HG03442 (cell line): ENCODE measurements around the gene NUB1.

Source experiments
- ATAC-seq: cut with Tn5 transposase; IDR thresholded peaks from one replicate; pipeline ENCODE4 v1.9.1; 2021; ENCODE audit warnings: mild to moderate bottlenecking, moderate library complexity; ENCODE audit not compliant: unreplicated experiment

The NUB1 gene

DNA sequence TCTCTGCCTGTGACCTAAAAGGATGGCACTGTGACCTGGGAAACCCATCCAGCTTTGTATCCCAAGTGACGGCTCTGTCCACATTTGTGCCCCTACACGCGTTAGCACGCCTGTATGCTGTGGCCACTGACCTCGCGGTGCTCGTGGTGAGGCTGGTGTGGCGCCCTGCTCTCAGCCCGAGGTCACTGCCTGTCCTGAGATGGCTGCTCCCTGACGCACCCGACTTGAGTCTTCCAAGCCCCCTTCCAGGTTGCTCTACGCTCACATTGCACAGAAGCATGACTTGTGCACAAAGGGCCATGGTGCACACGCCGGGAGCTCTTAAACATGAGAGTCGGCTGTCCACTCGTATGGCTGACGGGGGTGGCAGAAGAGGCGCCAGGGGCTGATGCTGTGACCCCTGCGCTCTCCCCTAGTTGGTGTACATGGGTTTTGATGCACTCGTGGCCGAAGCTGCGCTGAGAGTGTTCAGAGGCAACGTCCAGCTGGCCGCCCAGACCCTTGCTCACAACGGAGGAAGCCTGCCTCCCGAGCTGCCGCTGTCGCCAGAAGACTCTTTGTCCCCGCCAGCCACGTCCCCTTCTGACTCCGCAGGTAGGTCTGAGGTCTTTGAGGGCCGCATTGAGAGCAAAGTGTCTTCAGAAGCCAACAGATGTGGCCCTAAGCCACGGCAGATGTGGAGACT is 34.7 kb downstream of the NUB1 start:
- ATAC-seq = no peak

DNA sequence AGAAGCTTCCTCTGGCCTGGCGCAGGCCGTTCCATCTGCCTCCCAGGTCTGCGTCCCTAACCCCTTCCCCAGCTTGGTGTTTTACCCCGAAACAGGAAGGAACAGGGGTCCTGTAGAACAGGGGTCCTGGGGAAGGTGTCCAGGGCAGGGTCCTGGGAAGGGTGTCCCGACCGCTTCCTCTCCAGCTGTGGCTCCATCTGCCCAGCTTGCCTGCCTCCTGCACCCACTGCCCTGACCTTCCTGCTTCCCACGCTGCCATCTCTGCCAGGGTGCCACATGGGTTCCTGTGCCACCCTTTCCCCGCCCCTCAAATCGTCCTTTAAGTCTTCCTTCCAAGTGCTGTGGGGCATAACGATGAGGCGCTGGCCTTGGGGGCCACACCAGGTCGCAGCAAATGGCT is 35.8 kb downstream of the NUB1 start:
- no peak for ATAC-seq

DNA sequence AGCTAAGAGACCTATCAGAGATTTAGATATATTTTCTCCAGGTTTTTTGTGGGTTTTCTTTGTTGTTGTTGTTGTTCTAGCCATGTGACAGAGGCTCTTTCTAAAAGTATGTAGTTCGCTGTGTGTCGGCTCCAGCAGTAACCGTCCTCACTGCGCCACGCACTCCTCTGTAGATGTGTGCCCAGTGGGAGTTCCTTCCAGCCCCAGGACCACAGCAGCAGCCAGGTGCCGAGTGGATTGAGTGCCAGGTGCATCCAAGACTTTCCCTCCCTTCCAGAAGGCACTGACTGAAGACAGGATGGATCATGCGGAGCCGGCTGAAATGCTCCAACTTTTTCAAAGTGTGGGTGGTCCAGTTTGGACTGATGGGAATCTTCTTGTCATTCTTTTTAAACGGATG is 36.4 kb downstream of the NUB1 start:
- no peak for ATAC-seq

DNA sequence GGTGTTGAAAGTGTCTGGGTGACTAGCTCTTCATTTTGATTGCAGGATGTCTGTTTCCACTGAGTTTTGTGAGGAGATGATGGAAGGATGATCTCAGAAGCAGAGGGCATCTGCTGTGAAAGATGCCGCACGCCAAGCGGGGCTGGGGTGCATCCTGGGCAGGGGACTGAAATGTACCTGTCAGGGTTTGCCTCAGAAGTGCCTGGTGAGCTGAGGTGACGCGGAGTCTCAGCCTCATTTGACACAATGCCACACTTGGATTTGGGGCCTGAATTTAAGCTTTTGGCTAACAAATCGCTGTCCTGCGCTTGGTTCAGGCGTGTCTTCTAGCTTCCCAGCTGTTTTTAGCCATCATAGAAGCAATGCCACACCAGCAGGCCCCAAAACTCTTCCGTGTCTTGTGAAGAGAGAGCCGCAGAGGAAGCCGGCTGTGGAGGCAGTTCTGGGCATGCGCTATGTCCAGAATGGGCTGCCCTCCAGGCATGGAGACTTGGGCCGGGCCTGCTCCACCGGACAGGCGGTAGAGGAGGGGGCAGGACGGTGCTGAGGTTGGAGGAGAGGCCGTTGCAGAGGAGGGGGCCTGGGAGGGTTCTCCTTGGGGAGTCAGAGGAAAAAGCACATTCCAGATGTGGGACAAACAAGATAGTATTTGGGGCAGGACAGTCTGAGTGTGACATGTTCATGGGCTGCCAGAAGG is 37.0 kb downstream of the NUB1 start:
- ATAC-seq = no peak

DNA sequence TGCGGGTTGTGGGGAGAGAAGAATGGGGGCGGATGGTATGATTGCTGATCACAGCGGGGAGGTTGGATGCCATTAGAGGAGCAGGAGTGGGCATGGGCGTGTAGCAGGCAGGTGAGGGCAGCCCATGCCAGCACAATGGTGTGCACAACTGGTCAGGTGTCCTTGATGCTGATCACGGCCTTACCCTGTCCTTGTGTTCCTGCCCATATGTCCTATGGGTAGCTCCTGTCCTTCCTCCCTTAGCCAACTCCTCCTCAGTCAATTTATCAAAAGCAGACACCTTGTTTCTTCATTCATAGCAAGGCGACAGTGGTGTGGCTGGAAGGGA is 37.5 kb downstream of the NUB1 start:
- ATAC-seq = no peak

DNA sequence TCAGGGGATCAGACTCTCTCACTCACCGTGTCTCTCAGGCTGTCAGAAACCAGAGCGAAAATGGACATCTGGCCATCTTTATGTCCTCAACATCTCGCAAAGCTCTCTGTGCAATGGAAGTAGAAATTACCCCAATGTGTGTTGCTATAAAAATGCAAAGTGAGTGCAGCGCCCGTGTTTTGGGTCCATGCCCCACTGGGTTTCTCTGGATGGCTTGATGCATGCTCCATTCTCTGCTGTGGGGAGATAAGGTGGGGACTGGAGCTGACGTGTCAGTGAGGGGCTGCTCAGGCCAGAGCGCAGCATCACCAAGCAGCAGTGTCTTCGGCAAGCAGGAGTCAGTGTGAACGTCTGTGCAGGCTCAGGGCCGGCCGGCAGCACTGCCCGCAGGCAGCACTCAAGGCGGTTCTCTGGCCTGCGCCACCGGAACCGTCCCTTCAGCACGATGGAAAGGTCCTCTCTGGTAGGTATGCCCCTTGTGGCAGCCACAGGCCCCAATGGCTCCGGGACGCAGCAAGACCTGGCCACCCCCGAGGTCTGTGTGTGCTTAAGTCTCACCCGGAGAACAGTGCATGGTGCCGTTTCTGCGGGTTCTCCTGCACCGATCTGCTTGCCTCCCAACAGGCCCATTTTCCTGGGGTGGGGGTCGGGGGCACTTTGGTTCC is 38.1 kb downstream of the NUB1 start:
- ATAC-seq = no peak

DNA sequence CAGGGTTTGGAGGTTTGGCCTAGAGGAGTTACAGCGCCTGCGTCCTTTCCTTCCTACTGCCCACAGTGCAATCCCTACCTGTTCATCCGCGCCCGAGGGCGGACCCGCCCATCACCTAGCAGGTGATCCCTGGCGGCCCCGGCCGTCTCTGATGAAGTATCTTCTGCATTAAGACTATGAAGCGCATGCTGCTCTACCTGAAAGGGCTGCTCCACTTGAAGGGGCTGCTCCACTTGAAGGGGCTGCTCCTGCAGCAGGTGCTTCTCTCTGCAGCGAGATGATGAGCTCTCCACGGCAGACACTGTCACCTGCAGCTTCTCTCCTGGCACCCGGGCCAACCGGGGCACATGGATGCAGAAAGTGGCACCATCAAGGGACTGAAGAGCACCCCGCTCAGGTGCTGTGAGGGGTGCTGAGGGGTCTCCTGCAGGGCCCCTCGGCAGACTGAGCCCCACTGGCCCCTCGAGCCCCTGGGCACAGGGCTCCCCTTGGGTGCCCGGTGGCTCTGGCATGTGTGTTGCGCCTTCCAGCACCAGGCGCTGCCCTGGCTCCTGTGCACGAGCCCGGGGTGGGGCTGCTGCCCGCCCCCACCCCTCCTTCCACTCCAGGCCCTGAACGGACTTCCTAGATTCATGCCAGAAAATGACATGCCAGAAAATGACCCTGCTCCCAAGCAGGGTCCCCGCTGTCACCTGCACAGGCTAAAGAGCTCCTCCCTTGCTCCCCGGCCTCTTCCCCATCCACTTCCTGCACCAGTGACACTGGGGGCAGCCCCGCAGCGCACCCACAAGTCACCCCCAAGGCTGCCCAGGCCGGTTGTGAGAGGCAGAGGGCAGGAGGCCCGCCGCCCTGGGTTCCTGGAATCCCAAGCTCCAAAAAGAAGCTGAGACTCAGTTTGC is 38.8 kb downstream of the NUB1 start:
- no peak for ATAC-seq

DNA sequence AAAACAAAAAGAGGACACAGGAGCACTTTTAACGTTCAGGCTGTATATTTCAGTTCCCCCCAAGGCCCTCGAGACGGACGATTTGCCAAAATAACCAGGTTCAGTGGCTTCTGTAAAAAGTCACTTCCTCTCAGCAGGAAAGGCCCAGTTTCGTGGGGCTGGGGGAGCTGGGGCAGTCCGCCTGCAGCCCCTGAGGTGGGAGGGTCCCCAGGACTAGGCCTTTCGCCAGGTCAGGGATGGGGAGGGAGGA is 39.4 kb downstream of the NUB1 start:
- ATAC-seq = no peak

DNA sequence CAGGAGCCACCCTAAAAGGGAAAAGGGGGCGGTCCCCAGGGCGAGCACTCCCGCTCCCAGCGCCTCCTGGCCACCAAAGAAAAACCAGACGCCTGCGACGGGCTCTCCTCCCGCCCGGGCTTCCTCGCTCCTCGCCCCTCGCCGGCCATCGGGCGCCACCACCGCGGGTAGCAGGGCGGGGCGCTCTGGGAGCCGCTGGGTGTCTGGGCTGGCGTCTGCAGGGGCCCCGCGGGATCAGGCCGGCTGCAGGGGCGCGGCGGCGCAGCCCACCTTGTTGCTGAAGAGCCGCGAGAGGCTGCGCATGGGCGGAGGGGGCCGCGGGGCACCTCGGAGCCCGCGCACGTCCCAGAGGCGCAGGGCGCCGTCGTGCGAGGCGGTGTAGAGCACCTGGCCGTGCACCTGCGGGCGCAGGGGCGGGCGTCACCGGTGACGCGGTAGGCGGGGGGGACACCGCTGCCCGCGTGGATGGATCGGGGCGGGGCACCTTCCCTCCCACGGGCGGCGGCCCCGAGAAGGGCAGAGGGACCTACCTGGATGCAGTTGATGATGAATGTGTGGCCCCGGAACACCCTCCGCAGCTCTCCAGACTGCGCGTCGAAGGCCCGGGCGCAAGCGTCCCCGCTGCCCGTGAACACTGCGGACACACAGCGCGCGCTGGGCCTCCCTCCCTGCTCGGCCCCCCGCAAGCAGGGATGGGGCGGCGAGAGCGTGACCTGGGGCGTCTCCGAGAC is 39.9 kb downstream of the NUB1 start:
- ATAC-seq = no peak

DNA sequence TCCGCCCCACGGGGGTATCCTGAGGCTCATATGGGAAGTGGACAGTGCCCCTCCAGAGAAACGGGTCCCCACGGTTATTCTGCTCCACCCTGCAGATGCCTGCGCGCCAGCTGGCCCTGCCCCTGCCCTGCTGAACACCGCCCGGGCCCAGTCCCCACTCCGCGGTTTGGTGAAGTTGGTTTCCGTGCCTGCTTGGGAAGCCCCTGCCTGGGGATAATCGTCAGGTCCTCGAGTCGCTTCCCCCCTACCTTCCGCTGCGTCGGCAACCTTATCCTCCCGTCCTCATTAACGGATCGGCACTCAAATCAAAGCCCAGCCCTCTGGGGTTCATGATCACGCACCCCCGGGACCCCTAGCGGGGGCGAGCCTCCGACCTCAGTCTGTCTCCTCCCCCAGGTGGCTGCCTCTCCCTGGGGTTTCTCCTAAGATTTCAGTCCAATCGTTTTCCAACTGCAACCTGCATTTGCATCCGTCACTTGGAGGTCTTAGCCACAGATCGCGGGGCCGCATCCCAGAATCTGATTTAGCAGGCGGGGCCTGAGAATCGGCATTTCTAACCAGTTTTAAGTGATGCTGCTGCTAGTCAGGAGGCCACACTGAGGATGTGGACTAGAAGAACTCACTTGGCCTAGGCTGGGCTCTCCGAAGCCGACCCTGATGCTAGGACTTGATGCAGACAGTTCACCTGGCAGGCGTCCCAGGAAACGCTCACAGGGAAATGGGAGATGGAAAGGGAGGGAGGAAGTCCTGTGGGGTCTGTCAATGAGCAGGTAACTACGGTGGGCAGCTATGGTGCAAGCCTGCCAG is 40.7 kb downstream of the NUB1 start:
- no peak for ATAC-seq

DNA sequence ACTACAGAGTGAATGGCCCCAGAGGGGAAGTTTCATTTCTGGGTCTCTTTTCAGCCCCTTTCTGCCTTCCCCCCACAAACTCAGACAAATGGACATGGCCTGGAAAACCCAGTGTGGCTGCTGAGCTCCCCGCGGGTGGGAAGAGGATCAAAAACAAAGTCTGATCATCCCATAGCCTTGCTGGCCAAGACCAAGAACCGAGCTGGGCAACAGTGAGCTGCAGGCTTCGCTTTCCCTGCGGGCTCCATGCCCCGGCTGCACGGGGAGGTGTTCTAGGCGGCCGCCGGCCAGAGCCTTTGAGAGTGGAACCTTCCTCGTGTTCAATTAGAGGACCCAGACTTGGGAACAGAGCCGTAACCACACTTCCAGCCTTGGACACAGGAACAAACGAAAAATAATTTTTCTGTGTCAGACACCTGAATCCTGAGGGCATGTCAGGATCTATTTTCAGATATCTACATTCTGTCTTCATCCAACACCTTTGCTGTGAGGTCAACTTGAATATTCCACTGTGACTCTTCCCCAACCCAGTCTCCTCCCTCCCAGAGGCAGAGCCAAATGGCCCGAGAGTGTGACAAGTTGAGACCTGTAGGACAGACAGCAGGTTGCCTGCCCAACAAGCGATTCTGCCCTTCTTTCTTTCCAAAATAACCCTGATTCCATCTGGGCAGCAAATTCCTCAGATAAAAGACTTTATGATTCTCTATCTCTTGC is 42.2 kb downstream of the NUB1 start:
- ATAC-seq = no peak

DNA sequence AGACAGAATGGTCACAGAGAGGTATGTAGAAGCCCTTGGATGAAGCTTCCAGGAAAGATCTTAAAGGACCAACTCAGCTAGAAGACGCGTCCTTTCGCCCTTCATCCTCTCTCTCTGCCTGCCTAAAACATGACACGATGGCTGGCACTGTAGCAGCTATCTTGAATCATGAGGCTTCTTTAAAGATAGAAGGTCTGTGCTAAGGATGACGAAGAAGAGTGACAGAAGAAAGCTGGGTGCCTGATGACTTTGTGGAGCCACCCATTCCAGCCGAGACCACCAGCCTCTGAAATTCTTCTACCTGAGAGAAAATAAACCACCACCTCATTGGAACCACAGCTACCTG is 42.7 kb downstream of the NUB1 start:
- ATAC-seq = no peak

DNA sequence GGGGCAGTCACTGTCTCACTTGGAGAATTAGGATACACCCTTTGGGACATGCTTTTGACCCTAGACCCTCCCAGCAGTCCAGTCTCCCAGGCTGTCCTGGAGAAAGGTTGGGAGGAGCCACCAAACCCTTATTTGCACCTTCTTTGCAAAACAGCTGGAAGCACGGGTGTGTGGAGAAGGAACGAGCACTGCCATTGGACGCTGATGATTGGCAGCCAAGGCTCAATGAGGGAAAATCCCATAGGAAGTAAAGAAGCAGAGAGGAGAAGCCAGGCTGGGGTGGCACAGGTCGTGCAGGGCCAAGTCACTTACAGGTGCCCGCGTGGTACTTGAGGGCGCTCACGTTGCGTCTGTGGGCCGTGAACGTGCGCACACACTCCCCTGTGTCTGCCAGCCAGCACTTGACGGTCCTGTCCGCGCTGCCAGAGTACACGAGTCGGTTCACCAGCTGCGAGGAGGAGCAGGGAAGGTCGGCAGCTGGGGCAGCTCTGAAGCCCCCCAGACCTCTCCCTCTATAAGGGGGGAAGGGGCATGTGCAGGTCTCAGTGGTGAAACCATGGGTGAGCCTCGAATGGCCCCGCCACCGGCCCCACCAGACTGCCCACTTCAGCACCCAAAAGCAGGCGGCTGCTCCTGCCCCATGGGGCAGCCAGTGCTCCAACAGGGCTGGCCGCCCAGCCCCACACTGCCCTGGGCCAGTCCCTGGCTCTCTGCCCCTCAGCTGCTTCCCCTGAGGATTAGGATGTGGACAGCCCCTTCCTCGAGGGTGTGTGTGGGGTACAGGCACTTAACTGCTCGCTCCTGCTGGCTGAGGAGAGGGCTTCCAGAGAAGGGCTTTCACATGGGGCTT is 43.4 kb downstream of the NUB1 start:
- no peak for ATAC-seq

DNA sequence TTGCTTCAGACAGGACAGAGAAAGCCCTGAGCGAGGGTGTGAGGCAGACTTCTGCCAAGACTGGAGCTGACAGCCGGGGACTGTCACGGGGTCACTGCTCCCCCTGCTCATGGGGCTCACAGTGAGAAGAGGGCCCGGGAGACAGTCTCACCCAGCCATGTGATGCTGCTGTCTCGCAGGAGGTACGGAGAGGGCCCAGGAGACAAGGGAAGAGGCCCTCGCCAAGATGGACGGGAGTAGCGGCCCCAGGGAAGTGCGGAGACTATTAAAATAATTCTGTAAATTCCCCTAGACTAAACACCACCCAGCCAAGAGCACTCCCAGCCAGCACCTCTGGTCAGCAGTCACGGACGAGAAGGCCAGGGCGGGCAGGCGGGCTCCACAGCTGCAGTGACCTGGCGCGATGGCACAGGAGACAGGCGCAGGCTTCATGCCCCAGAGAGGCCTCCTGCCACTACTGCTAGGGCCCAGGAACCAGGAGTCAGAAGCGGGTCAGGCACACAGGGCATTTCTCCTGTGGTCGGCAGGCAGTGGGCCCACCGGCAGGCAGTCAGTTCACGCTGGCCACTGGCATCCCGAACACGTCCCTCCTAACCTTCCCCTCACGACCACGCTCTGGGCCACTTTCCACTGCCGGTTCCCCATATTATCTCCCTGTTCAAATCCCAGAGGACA is 44.2 kb downstream of the NUB1 start:
- ATAC-seq = no peak

DNA sequence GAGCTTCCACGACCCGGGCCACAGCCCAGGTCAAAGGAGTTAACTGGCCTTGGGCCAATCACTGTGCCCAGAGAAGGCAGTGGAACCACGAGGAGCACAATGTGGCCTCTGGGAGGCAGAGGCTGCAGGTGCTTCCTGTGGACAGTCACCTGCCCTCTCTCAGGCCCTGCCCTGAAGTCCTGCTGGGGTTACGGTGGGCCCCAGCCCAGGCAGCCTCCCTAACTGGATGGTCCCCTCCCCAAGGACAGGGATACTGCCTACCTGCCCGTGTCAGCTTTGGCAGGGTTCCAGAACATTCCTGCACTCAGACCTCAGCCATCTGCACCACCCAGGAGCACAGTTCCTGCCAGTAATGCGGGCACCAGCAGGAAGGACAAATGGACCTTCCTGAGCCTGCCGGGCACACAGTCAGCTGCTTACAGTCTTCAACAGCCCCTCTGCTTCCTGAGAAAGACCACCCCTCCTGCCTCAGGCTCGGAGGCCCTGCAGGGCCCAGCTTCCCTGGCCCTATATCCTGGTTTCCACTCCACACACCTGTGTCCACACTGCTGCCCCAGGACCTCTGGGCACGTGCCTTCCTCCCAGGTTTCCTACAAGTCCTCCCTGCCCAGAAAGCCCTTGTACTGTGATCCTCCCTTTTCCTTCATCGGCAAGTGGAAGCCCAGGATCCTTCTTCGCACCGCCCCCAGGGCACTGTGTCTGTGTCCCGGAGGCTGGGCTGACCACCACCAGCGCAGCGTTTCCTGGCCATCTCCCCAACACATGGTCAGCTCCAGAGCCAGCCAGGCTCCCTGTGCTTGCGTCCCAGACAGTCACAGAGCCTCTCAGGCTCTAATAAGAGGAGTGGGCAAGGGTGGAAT is 44.9 kb downstream of the NUB1 start:
- no peak for ATAC-seq

DNA sequence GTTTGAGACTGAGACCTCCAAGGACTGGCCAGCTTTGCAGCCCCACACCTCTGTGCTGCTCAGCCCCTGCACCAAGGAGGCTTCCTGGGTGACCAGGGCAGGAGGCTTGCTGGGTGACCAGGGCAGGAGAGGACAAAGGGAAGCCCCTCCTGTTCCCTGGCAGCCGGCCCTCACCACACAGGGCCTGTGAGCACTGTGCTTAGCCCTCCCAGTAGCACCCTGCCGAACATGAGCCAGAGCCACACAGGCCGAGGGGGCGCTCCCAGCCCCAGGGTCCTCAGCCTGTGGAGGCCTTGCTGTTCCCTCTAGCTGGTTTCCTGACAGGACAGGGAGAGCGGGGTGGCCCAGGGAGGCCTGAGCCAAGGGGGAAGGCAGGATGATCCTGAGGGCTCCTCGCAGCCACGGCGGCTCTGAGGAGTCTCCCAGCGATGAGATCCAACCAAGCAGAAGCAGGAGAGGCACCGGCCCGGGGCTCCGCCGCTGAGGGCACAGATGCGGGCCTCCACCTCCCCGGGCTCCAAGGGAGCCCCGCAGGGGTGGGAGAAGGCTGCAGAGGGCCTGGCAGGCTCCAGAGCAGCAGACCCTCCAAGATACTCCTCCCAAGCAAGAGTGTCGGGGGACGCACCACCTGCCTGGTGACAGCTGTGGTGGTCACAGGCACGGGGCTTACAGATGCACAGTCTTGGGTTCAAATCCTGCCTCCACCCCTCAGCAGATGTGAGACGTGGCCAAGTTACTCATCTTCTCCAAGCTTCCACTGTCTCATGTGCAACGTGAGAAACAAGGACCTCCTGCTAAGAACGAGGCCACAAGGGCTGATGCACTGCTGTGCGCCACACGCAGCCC is 45.8 kb downstream of the NUB1 start:
- ATAC-seq = no peak

DNA sequence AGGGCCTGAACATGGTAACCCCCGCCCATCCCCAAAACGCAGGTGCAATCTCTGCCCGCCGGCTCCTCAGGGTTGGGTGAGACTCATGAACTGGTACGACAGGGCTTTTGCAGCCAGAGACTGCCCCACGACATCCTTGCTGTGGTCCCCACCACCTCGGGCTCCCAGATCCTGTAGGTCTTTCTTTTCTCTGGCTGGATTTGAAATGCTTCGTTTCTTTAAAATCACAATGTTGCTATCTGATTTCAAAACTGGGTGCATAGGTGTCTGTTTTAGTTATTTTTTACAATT is 46.3 kb downstream of the NUB1 start:
- ATAC-seq = no peak
